IMR-90 (cell line): ENCODE measurements around the gene ZBTB1. TPM values are rescaled to one million over a fixed set of nuclear protein-coding genes. Genes with fewer than 3 reads are reported as not detected.

Source experiments
- ATAC-seq: fragments of 200-7000 bp; cut with Tn5 transposase; 2 replicates; pipeline ENCODE4 v1.9.1; 2020; ENCODE audit warnings: low read depth, mild to moderate bottlenecking, moderate library complexity
- BruUV-seq: library from RNA; stranded (reverse); fragments of 400-500 nt; replicated peaks from 2 replicates; lab custom pipeline; 2021; lab: Mats Ljungman, UMichigan
- CTCF ChIA-PET: fragments of 300-600 bp; formaldehyde crosslinking; extraction: SDS; loops from one replicate; lab custom pipeline; 2021; ENCODE audit warnings: antibody characterized with exemption; lab: Yijun Ruan, JAX
- POLR2A ChIA-PET: fragments of 300-600 bp; sonication (Branson Sonifier 250); formaldehyde crosslinking; loops from one replicate; lab custom pipeline; 2022; ENCODE audit warnings: antibody characterized with exemption; ENCODE audit not compliant: unreplicated experiment; lab: Charles Lee
- DNase-seq: peaks from one replicate; pipeline ENCODE4 v3.0.0; 2013
- H2AFZ ChIP-seq: replicated peaks from 2 replicates; pipeline ENCODE3; 2013; ENCODE audit warnings: low read length, mild to moderate bottlenecking; ENCODE audit not compliant: poor library complexity
- H2AK5ac ChIP-seq: 2 replicates; pipeline ENCODE4 v1.6.1; 2013; ENCODE audit warnings: low read depth, low read length, inconsistent platforms
- H2AK9ac ChIP-seq: replicated peaks from 2 replicates; pipeline ENCODE3; 2013; ENCODE audit warnings: mild to moderate bottlenecking, low read depth, low read length, moderate library complexity; ENCODE audit not compliant: poor library complexity
- H2BK120ac ChIP-seq: 2 replicates; pipeline ENCODE4 v1.6.1; 2013; ENCODE audit warnings: low read depth, low read length, inconsistent platforms
- H2BK15ac ChIP-seq: 3 replicates; pipeline ENCODE4 v1.6.1; 2013; ENCODE audit warnings: low read depth, low read length, inconsistent platforms
- H2BK20ac ChIP-seq: 2 replicates; pipeline ENCODE4 v1.6.1; 2013; ENCODE audit warnings: low read depth, mild to moderate bottlenecking, inconsistent platforms, low read length, moderate library complexity
- H2BK5ac ChIP-seq: 2 replicates; pipeline ENCODE4 v1.6.1; 2013; ENCODE audit warnings: mild to moderate bottlenecking, low read depth, low read length, inconsistent platforms; ENCODE audit not compliant: poor library complexity, severe bottlenecking
- H3K14ac ChIP-seq: replicated peaks from 2 replicates; pipeline ENCODE4 v1.6.1; 2013; ENCODE audit warnings: low read depth, low read length, inconsistent platforms
- H3K18ac ChIP-seq: 2 replicates; pipeline ENCODE4 v1.6.1; 2013; ENCODE audit warnings: low read depth, low read length, control low read depth
- H3K23ac ChIP-seq: 2 replicates; pipeline ENCODE4 v1.6.1; 2013; ENCODE audit warnings: low read depth, low read length, inconsistent platforms
- H3K27ac ChIP-seq: 2 replicates; pipeline ENCODE4 v1.5.1; 2013; ENCODE audit warnings: mild to moderate bottlenecking, control low read depth, low read length; ENCODE audit not compliant: insufficient read depth
- H3K27me3 ChIP-seq: 2 replicates; pipeline ENCODE4 v1.6.1; 2013; ENCODE audit warnings: low read length; ENCODE audit not compliant: control insufficient read depth, insufficient read depth
- H3K36me3 ChIP-seq: 2 replicates; pipeline ENCODE4 v1.6.1; 2013; ENCODE audit warnings: low read length, mixed read lengths; ENCODE audit not compliant: control insufficient read depth, insufficient read depth
- H3K4ac ChIP-seq: 2 replicates; pipeline ENCODE4 v1.6.1; 2013; ENCODE audit warnings: low read depth, low read length, inconsistent platforms
- H3K4me1 ChIP-seq: 2 replicates; pipeline ENCODE4 v1.6.1; 2013; ENCODE audit warnings: low read length, mixed read lengths; ENCODE audit not compliant: control insufficient read depth, insufficient read depth
- H3K4me2 ChIP-seq: 2 replicates; pipeline ENCODE4 v1.6.1; 2013; ENCODE audit warnings: low read depth, mild to moderate bottlenecking, control low read depth, low read length, moderate library complexity
- H3K4me3 ChIP-seq: 2 replicates; pipeline ENCODE4 v1.5.1; 2013; ENCODE audit warnings: low read depth, mild to moderate bottlenecking, control low read depth, low read length, moderate library complexity; ENCODE audit not compliant: insufficient read depth
- H3K56ac ChIP-seq: 2 replicates; pipeline ENCODE4 v1.6.1; 2013; ENCODE audit warnings: low read length, inconsistent platforms; ENCODE audit not compliant: insufficient read depth; ENCODE audit errors: extremely low read depth
- H3K79me1 ChIP-seq, 2 experiments: 2 replicates each; pipeline ENCODE4 v1.6.1; 2013; ENCODE audit warnings: low read length in 2 of 2, inconsistent platforms in 1 of 2, low read depth in 1 of 2
- H3K9ac ChIP-seq: 2 replicates; pipeline ENCODE4 v1.6.1; 2013; ENCODE audit warnings: low read depth, low read length, control low read depth
- H3K9me1 ChIP-seq: 2 replicates; pipeline ENCODE4 v1.6.1; 2013; ENCODE audit warnings: low read length, inconsistent platforms; ENCODE audit not compliant: insufficient read depth
- H3K9me3 ChIP-seq: 2 replicates; pipeline ENCODE4 v1.6.1; 2013; ENCODE audit warnings: low read length; ENCODE audit not compliant: control insufficient read depth, insufficient read depth
- H4K20me1 ChIP-seq: 2 replicates; pipeline ENCODE4 v1.6.1; 2013; ENCODE audit warnings: low read length, inconsistent platforms; ENCODE audit not compliant: insufficient read depth
- H4K5ac ChIP-seq: 2 replicates; pipeline ENCODE4 v1.6.1; 2013; ENCODE audit warnings: mild to moderate bottlenecking, low read depth, low read length, control low read depth
- H4K8ac ChIP-seq, 2 experiments: 2 replicates each; pipeline ENCODE4 v1.6.1; 2013; ENCODE audit warnings: low read depth in 2 of 2, low read length in 2 of 2, control low read depth in 1 of 2, inconsistent platforms in 1 of 2
- H4K91ac ChIP-seq: 2 replicates; pipeline ENCODE4 v1.6.1; 2013; ENCODE audit warnings: low read depth, low read length, inconsistent platforms; ENCODE audit not compliant: insufficient read depth
- BHLHE40 ChIP-seq: fragments of 150-350 bp; IDR thresholded peaks from 2 replicates; pipeline ENCODE4 v1.6.1; 2016; ENCODE audit warnings: mild to moderate bottlenecking, low read depth, low read length
- CHD1 ChIP-seq: IDR thresholded peaks from 2 replicates; pipeline ENCODE4 v1.6.1; 2012; ENCODE audit warnings: low read depth, low read length, improper control_type of control experiment
- CTCF ChIP-seq: conservative IDR thresholded peaks from 2 replicates; pipeline ENCODE4 v1.5.1; 2012; ENCODE audit warnings: mild to moderate bottlenecking, low read depth, low read length, improper control_type of control experiment
- FOS ChIP-seq: fragments of 150-350 bp; IDR thresholded peaks from 2 replicates; pipeline ENCODE4 v1.6.1; 2016; ENCODE audit warnings: low read depth, low read length
- RCOR1 ChIP-seq: IDR thresholded peaks from 2 replicates; pipeline ENCODE4 v1.6.1; 2012; ENCODE audit warnings: mild to moderate bottlenecking, low read length, improper control_type of control experiment; ENCODE audit not compliant: insufficient replicate concordance
- WGBS, 2 experiments: methylation state at CpG; one replicate each; pipeline versions ENCODE4 v1.1.5 to v1.1.7; 2013; ENCODE audit warnings: missing lambda C conversion rate in 2 of 2; ENCODE audit not compliant: insufficient read length in 1 of 2; ENCODE audit errors: extremely low coverage in 2 of 2; 5-methylcytosine and 5-hydroxymethylcytosine counted together
- dilution Hi-C: fragments of 300-500 bp; cut with HindIII; formaldehyde crosslinking; loops from one replicate; pipeline ENCODE4 v1.14.3; 2018; ENCODE audit warnings: low sequenced_read_pairs; ENCODE audit not compliant: unreplicated experiment
- in situ Hi-C: fragments of 300-500 bp; cut with MboI; formaldehyde crosslinking; loops from 3 replicates; pipeline ENCODE4 v1.14.3; 2019; ENCODE audit warnings: low sequenced_read_pairs, inconsistent platforms, mixed read lengths
- intact Hi-C: fragments of 100-400 bp; cut with micrococcal nuclease; formaldehyde crosslinking; loops from 2 replicates; pipeline ENCODE4 v1.10.0; 2022
- polyA plus RNA-seq, 3 experiments: library from polyadenylated mRNA; depleted of rRNA; stranded (reverse); fragments of >200 nt; gene quantifications; 2 replicates each; pipeline ENCODE4 v1.2.3, GENCODE V29; 2012; ENCODE audit warnings: low replicate concordance in 1 of 3
- total RNA-seq: library from RNA; depleted of rRNA; stranded (reverse); fragments of >200 nt; gene quantifications from 2 replicates; pipeline ENCODE4 v1.2.3, GENCODE V29; 2012

ZBTB1 gene
- total and polyA plus RNA-seq, 2 of the 4 experiments (the other 2 are of a cell fraction) = 19.0 to 37.3 TPM

- H3K9ac ChIP-seq = peak overlapping the region; percentile 97
- H3K9me3 ChIP-seq = no peaks in the 10 kb centered on the region
- no peak overlapping the region for H2BK20ac ChIP-seq
- H3K9me1 ChIP-seq = peaks cover 7% of the 10 kb centered on the region; the same call in 1 of the 2 replicates
- H2BK15ac ChIP-seq = no peak overlapping the region; the same call in 2 of the 3 replicates
- H3K79me1 ChIP-seq = peaks cover 18 to 52% of the 10 kb centered on the region in 2 experiments
- peaks cover 12% of the 10 kb centered on the region for H3K4me1 ChIP-seq
- ChIA-PET CTCF (interaction anchor here (1.4 to 1.6 kb wide), 2 partner anchors 8 to 11 kb away, joined by 3 read pairs; no protein-coding TSS in a partner anchor), POLR2A (no interaction called here)
- no peaks in the 10 kb centered on the region for H3K36me3 ChIP-seq
- intact Hi-C loops = no loop called here
- no CpG with 5 or more reads among the region's 6 CpGs for WGBS, 2 experiments
- dilution Hi-C loops = no loop called here
- H4K20me1 ChIP-seq = peaks cover 22% of the 10 kb centered on the region
- H2BK120ac ChIP-seq = no peak overlapping the region
- peak overlapping the region; percentile 87 for H3K4me3 ChIP-seq
- in situ Hi-C loops = no loop called here
- DNase-seq = no peak
- BruUV-seq = no TSS peak
- H3K23ac ChIP-seq = peak overlapping the region; percentile 99; the same call in 1 of the 2 replicates
- peak overlapping the region; percentile 56 for H4K91ac ChIP-seq
- H3K18ac ChIP-seq = peak overlapping the region; percentile 4; the same call in 1 of the 2 replicates
- peak overlapping the region; percentile 100 for H2BK5ac ChIP-seq
- H3K14ac ChIP-seq = peak overlapping the region; percentile 5; the same call in 1 of the 2 replicates
- peak overlapping the region; percentile 93 for H3K4me2 ChIP-seq
- H3K56ac ChIP-seq = peak overlapping the region; percentile 91
- no peak overlapping the region for H2AK9ac ChIP-seq
- peak overlapping the region; percentile 95 for H3K4ac ChIP-seq
- no peak overlapping the region for H2AFZ ChIP-seq
- TF ChIP-seq CHD1 (no peak), BHLHE40 (no peak), RCOR1 (no peak), FOS (no peak), CTCF (no peak)
- ATAC-seq = no peak
- peak overlapping the region; percentile 100 for H3K27ac ChIP-seq
- H4K5ac ChIP-seq = peak overlapping the region; percentile 86; the same call in 1 of the 2 replicates
- H2AK5ac ChIP-seq = peak overlapping the region; percentile 59
- H3K27me3 ChIP-seq = no peaks in the 10 kb centered on the region
- H4K8ac ChIP-seq = peak overlapping the region; percentile 93 to 96; a peak in 2 of 4 replicates
Observed at GRCh38 chr14:64502456-64502855, 2.1 kb upstream of the ZBTB1 start.
